ENCODE measurements around the gene SMAD6. TPM values are rescaled to one million over a fixed set of nuclear protein-coding genes. Genes with fewer than 3 reads are reported as not detected.

SMAD6 gene
- total RNA-seq, 1 experiment from 2014 or later, result 6.6 TPM

DNA sequence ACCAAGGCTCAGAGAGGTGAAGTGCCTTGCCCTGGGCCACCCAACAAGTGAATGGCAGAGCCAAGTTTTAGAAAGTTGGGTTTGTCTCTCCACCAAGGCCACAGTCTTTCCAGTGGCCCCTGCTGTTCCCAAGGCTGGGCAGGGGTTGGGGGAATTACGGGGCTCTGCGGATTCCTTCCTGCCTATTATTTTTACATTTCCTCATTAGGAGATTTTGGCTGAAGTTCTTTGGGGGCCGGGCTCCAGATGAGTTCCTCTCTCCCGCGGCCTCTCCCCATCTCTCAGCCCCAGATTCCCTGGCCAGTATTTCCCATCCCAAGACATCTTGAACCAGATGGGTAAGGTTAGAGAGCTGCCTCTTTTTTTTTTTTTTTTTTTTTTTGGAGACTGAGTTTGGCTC lies 44.0 kb upstream of the SMAD6 start:
- CTCF ChIA-PET, result no interaction called here
- RAD21 ChIA-PET (ENCODE audit: low non-redundant PET in 1 of 2, low total read pairs in 2 of 2, uncharacterized antibody in 2 of 2, unreplicated experiment in 2 of 2), result no interaction called here
- TF ChIP-seq JUND (IDR thresholded peaks at IDR 0.05) (no peak), ELF1 (IDR thresholded peaks at IDR 0.05; ENCODE audit: borderline replicate concordance, low read depth) (no peak), RAD21 (IDR thresholded peaks at IDR 0.05; ENCODE audit: low read depth) (no peak), CBX3 (IDR thresholded peaks at IDR 0.05; ENCODE audit: low read depth) (no peak), MAX (IDR thresholded peaks at IDR 0.05) (no peak), YY1 (IDR thresholded peaks at IDR 0.05; ENCODE audit: extremely low read depth, insufficient replicate concordance, low read depth, low read length) (no peak), SIN3A (IDR thresholded peaks at IDR 0.05; ENCODE audit: low read depth) (no peak), ZFX (IDR thresholded peaks at IDR 0.05) (no peak), EZH2 (IDR thresholded peaks at IDR 0.05) (no peak), POLR2AphosphoS5 (IDR thresholded peaks at IDR 0.05; ENCODE audit: low read depth, low read length) (no peak), EZH2phosphoT487 (IDR thresholded peaks at IDR 0.05; ENCODE audit: borderline replicate concordance) (no peak), SRF (IDR thresholded peaks at IDR 0.05; ENCODE audit: low read depth) (no peak), SP1 (IDR thresholded peaks at IDR 0.05; ENCODE audit: low read depth) (no peak), FOSL1 (IDR thresholded peaks at IDR 0.05; ENCODE audit: low read depth) (no peak), ZBTB33 (IDR thresholded peaks at IDR 0.05; ENCODE audit: extremely low read depth, insufficient replicate concordance, low read length) (no peak), TCF7L2 (IDR thresholded peaks at IDR 0.05; ENCODE audit: borderline replicate concordance, extremely low read depth, insufficient read depth, insufficient read length) (no peak)
- no TSS peak for BruUV-seq (replicated peaks)
- Histone ChIP-seq H3K4me1 (ENCODE audit: control insufficient read depth in 1 of 2, insufficient read depth in 2 of 2, low read length in 2 of 2) (peaks cover 7 to 20% of the 10 kb centered on the region in 2 experiments; a peak in 3 of 4 replicates), H3K36me3 (ENCODE audit: control insufficient read depth in 1 of 2, insufficient read depth in 2 of 2, low read length in 2 of 2) (no peaks in the 10 kb centered on the region), H3K4me2 (ENCODE audit: low read length) (no peak overlapping the region), H3K79me2 (ENCODE audit: insufficient read depth, low read length) (no peaks in the 10 kb centered on the region), H3K27me3 (ENCODE audit: insufficient read depth, low read length) (no peaks in the 10 kb centered on the region), H3K9me2 (ENCODE audit: insufficient read depth) (no peaks in the 10 kb centered on the region), H4K20me1 (ENCODE audit: insufficient read depth) (no peaks in the 10 kb centered on the region), H3K4me3 (replicated peaks in 1 of 2; ENCODE audit: low read depth in 1 of 2, low read length in 2 of 2) (no peak overlapping the region), H3K9ac (ENCODE audit: low read length) (no peak overlapping the region), H3K27ac (ENCODE audit: low read depth, low read length) (no peak overlapping the region), H3K9me3 (ENCODE audit: control insufficient read depth in 1 of 2, insufficient read depth in 1 of 2, low read depth in 1 of 2, low read length in 2 of 2) (no peaks in the 10 kb centered on the region), H2AFZ (ENCODE audit: low read depth, low read length, poor library complexity, severe bottlenecking) (no peak overlapping the region)
- no peak for ATAC-seq
- POLR2A ChIA-PET, result no interaction called here
- intact Hi-C loops (cut with micrococcal nuclease), result no loop called here
- no peak for DNase-seq (ENCODE audit: low read depth, low spot score)

Data from HCT116 (cell line).